Bone marrow (tissue), 2 donors: ENCODE results near the gene TAS2R41.
"Not testable (repeated sequence)": the region's sequence is repeated elsewhere in the genome, so short reads cannot be mapped to it uniquely, and the experiment has no call there.

ENCODE experiments used
- DNase-seq, 2 donors: peaks; one replicate each; lab custom pipeline; 2025; lab: John Stamatoyannopoulos, UW

The TAS2R41 gene

DNA sequence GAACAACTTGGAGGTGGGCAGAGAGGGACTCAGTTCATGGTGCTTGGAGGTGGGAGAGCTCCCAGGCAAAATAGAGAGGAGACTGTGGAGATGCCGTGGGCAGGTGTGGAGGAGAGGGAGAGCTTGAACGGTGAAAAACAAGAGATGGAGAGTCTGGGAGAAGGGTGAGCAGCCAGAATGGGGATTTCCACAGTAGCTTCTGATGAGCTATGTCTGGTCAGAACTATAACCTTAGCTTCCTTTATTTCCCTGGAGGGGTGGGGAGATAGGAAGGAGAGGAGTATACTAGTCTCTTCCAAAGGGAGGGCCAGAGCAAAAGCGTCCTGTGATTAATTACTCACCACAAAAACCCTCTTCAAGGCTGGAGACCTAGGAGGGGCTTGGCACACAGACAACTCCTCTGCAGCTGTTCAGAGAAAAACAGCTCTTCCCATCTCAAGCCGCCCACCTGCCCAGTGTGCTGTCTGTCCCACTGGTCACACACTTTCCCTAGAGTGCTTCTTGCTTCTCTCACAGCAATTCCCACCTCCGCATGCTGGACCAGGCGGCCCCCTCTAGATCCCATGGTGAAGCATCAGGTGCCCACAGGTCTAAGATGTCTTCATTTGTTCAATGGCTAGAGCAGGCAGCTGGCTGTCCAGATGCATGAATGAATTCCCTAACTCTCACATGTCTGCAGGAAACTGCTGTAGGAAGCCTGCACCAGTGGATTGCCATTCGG, 41.9 kb downstream of the TAS2R41 start:
- DNase-seq: no peak

DNA sequence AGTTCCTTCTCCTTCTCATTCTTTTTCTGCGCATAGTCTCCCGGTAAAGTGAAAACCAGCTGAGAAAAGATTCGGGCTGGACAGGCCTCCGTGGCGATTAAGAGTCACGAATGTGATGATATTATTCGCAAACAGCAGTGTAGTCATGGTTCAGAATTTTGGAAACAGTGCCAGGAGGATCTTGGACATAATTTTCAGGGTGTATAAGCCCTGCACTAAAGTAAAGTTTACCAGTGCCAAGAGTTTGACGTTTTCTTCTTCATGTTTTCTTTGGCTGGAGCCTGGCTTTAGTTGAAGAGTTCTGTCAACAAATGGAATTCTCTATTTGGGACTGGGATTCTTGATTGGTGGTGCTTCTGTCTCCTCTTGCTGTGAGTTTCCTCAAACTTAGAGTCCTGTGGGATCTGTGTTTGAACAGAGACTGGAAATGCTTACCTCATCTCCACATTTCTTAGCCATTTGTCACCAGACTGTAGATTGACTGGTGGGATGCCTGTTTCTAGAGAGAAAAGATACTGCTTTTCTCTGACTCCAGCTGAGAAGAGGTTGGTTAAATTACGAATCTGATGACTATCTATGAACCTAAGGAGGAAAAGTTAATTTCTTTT, 44.7 kb downstream of the TAS2R41 start:
- not testable (repeated sequence) for DNase-seq
